HepG2 (cell line): Measurements from ENCODE around the gene PYGO2. TPM values are rescaled to one million over a fixed set of nuclear protein-coding genes. Genes with fewer than 3 reads are reported as not detected.

ENCODE experiments used
- ADNP ChIP-seq: sonication (generic); formaldehyde crosslinking; IDR thresholded peaks from 2 replicates; pipeline ENCODE4 v1.4.0; 2020; ENCODE audit warnings: missing genetic modification reagents
- ATRX ChIP-seq: sonication (generic); formaldehyde crosslinking; IDR thresholded peaks from 2 replicates; pipeline ENCODE4 v1.4.0; 2020; ENCODE audit warnings: missing genetic modification reagents, borderline replicate concordance
- BCL6 ChIP-seq: IDR thresholded peaks from 2 replicates; pipeline ENCODE4 v1.6.1; 2016; ENCODE audit warnings: missing genetic modification reagents, missing compliant biosample characterization
- CBX1 ChIP-seq: IDR thresholded peaks from one replicate; pipeline ENCODE4 v1.6.1; 2016; ENCODE audit warnings: antibody characterized with exemption, low read depth
- DPF2 ChIP-seq: sonication (generic); formaldehyde crosslinking; IDR thresholded peaks from 2 replicates; pipeline ENCODE4 v1.4.0; 2020; ENCODE audit warnings: mild to moderate bottlenecking, low read depth, missing genetic modification reagents, borderline replicate concordance
- KDM5B ChIP-seq: sonication (generic); formaldehyde crosslinking; IDR thresholded peaks from 2 replicates; pipeline ENCODE4 v1.4.0; 2020; ENCODE audit warnings: missing genetic modification reagents, mild to moderate bottlenecking, borderline replicate concordance
- NFYC ChIP-seq: IDR thresholded peaks from 2 replicates; pipeline ENCODE4 v1.6.1; 2016; ENCODE audit warnings: missing genetic modification reagents, missing compliant biosample characterization
- RBM22 ChIP-seq: fragments of 200-400 bp; formaldehyde crosslinking; optimal IDR thresholded peaks from 2 replicates; pipeline ENCODE3; 2017; ENCODE audit warnings: mild to moderate bottlenecking, low read length, moderate library complexity
- RXRA ChIP-seq: sonication (generic); formaldehyde crosslinking; IDR thresholded peaks from 2 replicates; pipeline ENCODE4 v1.5.1; 2020; ENCODE audit warnings: missing genetic modification reagents
- SYNCRIP ChIP-seq: fragments of 200-400 bp; formaldehyde crosslinking; IDR thresholded peaks from 2 replicates; pipeline ENCODE4 v1.6.1; 2018; ENCODE audit warnings: mild to moderate bottlenecking, low read depth, low read length; ENCODE audit not compliant: insufficient read depth
- ZNF253 ChIP-seq: sonication (generic); formaldehyde crosslinking; IDR thresholded peaks from 2 replicates; pipeline ENCODE4 v1.8.0; 2022; ENCODE audit warnings: mild to moderate bottlenecking, missing genetic modification reagents, borderline replicate concordance
- polyA plus RNA-seq, 8 experiments: library from polyadenylated mRNA; depleted of rRNA in 3 of 8; stranded (reverse) in 7 of 8; unstranded in 1 of 8; fragments of >200 nt; fragmentation: Illumina TruSeq in 4 of 8; extraction: Trizol in 4 of 8; gene quantifications; 2 replicates each; pipeline versions ENCODE4 v1.2.1 to v1.2.3, GENCODE V29; 2011 to 2016; ENCODE audit warnings: low read depth in 4 of 8, missing spikeins in 1 of 8, mixed read lengths in 1 of 8; ENCODE audit not compliant: insufficient read depth in 1 of 8
- total RNA-seq, 5 experiments: library from RNA; depleted of rRNA; stranded (reverse); fragments of >200 nt; fragmentation: Illumina TruSeq; extraction: Trizol; gene quantifications; 2 replicates each; pipeline ENCODE4 v1.2.3, GENCODE V29; 2016; ENCODE audit warnings: low read depth in 1 of 5
- TF ChIP-seq, protein P1 (sequence below): IDR thresholded peaks from 2 replicates; pipeline ENCODE4 v1.6.1; 2016
- TF ChIP-seq, protein P2 (sequence below): sonication (generic); formaldehyde crosslinking; IDR thresholded peaks from 2 replicates; pipeline ENCODE4 v1.4.0; 2020; ENCODE audit warnings: low read depth, mild to moderate bottlenecking, missing genetic modification reagents
- TF ChIP-seq, protein P3 (sequence below): sonication (generic); formaldehyde crosslinking; IDR thresholded peaks from 2 replicates; pipeline ENCODE4 v1.4.0; 2020; ENCODE audit warnings: missing genetic modification reagents
- TF ChIP-seq, protein P4 (sequence below): sonication (generic); formaldehyde crosslinking; IDR thresholded peaks from 2 replicates; pipeline ENCODE4 v1.5.1; 2020; ENCODE audit warnings: mild to moderate bottlenecking, missing genetic modification reagents, borderline replicate concordance
- TF ChIP-seq, protein P5 (sequence below): sonication (generic); formaldehyde crosslinking; IDR thresholded peaks from 2 replicates; pipeline ENCODE4 v1.5.1; 2020; ENCODE audit warnings: mild to moderate bottlenecking, missing genetic modification reagents, moderate library complexity

Gene PYGO2
- total and polyA plus RNA-seq, 2 of the 13 experiments (the other 11 are each of a cell fraction or from before 2014, with no cell fraction given): 20.3 to 21.8 TPM

DNA sequence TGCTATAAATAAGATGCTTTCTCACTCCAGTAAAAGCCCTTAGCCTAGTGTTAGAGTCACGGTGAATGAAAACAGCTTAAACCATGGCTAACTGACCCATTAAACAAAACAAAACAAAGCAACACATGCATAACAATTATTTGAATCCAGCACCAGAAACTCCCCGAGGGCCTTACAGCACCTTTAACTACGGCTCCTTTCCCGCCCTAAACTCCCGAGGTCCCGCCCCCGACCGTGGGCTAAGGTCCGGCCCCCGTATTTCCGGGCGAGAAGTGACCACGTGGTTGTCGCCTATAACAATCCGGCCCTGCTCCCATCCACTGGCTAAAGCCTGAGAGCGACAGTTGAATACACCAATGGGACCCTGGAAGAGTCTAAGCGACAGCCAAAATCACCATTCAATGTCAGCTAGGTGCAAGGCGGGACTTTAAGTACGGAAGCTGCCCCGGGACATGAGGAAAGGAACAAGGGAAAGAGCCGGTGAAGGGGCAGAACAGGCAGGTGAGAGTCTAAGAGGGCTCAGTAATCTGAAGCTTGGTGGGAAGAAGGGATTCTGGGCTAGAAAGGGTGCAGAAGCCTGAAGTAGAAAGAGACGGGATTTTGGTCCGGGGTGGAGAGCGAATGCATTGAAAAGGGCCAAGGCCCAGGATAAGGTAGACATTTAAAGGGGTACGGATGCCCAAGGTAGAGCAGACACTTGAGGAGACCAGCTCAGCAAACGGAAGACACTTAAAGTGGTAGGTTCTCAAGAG, 21.5 kb upstream of the PYGO2 start, which contains the start of gene FLAD1 (continued):
- TF ChIP-seq RBM22 (no peak), ATRX (no peak), DPF2 (no peak), KDM5B (CRISPR knock-in tag) (no peak), ADNP (CRISPR knock-in tag) (no peak), RXRA (CRISPR knock-in tag) (no peak), SYNCRIP (no peak), NFYC (peak; percentile 100), BCL6 (no peak), CBX1 (no peak), ZNF253 (CRISPR knock-in tag) (no peak)
- TF ChIP-seq, protein P1, sequence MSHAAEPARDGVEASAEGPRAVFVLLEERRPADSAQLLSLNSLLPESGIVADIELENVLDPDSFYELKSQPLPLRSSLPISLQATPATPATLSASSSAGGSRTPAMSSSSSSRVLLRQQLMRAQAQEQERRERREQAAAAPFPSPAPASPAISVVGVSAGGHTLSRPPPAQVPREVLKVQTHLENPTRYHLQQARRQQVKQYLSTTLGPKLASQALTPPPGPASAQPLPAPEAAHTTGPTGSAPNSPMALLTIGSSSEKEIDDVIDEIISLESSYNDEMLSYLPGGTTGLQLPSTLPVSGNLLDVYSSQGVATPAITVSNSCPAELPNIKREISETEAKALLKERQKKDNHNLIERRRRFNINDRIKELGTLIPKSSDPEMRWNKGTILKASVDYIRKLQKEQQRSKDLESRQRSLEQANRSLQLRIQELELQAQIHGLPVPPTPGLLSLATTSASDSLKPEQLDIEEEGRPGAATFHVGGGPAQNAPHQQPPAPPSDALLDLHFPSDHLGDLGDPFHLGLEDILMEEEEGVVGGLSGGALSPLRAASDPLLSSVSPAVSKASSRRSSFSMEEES (CRISPR knock-in tag): peak; percentile 74
- TF ChIP-seq, protein P2, sequence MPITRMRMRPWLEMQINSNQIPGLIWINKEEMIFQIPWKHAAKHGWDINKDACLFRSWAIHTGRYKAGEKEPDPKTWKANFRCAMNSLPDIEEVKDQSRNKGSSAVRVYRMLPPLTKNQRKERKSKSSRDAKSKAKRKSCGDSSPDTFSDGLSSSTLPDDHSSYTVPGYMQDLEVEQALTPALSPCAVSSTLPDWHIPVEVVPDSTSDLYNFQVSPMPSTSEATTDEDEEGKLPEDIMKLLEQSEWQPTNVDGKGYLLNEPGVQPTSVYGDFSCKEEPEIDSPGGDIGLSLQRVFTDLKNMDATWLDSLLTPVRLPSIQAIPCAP (CRISPR knock-in tag): no peak
- TF ChIP-seq, protein P3, sequence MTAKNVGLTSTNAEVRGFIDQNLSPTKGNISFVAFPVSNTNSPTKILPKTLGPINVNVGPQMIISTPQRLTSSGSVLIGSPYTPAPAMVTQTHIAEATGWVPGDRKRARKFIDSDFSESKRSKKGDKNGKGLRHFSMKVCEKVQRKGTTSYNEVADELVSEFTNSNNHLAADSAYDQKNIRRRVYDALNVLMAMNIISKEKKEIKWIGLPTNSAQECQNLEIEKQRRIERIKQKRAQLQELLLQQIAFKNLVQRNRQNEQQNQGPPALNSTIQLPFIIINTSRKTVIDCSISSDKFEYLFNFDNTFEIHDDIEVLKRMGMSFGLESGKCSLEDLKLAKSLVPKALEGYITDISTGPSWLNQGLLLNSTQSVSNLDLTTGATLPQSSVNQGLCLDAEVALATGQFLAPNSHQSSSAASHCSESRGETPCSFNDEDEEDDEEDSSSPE (CRISPR knock-in tag): peak; percentile 98
- TF ChIP-seq, protein P4, sequence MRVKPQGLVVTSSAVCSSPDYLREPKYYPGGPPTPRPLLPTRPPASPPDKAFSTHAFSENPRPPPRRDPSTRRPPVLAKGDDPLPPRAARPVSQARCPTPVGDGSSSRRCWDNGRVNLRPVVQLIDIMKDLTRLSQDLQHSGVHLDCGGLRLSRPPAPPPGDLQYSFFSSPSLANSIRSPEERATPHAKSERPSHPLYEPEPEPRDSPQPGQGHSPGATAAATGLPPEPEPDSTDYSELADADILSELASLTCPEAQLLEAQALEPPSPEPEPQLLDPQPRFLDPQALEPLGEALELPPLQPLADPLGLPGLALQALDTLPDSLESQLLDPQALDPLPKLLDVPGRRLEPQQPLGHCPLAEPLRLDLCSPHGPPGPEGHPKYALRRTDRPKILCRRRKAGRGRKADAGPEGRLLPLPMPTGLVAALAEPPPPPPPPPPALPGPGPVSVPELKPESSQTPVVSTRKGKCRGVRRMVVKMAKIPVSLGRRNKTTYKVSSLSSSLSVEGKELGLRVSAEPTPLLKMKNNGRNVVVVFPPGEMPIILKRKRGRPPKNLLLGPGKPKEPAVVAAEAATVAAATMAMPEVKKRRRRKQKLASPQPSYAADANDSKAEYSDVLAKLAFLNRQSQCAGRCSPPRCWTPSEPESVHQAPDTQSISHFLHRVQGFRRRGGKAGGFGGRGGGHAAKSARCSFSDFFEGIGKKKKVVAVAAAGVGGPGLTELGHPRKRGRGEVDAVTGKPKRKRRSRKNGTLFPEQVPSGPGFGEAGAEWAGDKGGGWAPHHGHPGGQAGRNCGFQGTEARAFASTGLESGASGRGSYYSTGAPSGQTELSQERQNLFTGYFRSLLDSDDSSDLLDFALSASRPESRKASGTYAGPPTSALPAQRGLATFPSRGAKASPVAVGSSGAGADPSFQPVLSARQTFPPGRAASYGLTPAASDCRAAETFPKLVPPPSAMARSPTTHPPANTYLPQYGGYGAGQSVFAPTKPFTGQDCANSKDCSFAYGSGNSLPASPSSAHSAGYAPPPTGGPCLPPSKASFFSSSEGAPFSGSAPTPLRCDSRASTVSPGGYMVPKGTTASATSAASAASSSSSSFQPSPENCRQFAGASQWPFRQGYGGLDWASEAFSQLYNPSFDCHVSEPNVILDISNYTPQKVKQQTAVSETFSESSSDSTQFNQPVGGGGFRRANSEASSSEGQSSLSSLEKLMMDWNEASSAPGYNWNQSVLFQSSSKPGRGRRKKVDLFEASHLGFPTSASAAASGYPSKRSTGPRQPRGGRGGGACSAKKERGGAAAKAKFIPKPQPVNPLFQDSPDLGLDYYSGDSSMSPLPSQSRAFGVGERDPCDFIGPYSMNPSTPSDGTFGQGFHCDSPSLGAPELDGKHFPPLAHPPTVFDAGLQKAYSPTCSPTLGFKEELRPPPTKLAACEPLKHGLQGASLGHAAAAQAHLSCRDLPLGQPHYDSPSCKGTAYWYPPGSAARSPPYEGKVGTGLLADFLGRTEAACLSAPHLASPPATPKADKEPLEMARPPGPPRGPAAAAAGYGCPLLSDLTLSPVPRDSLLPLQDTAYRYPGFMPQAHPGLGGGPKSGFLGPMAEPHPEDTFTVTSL: no peak
- TF ChIP-seq, protein P5, sequence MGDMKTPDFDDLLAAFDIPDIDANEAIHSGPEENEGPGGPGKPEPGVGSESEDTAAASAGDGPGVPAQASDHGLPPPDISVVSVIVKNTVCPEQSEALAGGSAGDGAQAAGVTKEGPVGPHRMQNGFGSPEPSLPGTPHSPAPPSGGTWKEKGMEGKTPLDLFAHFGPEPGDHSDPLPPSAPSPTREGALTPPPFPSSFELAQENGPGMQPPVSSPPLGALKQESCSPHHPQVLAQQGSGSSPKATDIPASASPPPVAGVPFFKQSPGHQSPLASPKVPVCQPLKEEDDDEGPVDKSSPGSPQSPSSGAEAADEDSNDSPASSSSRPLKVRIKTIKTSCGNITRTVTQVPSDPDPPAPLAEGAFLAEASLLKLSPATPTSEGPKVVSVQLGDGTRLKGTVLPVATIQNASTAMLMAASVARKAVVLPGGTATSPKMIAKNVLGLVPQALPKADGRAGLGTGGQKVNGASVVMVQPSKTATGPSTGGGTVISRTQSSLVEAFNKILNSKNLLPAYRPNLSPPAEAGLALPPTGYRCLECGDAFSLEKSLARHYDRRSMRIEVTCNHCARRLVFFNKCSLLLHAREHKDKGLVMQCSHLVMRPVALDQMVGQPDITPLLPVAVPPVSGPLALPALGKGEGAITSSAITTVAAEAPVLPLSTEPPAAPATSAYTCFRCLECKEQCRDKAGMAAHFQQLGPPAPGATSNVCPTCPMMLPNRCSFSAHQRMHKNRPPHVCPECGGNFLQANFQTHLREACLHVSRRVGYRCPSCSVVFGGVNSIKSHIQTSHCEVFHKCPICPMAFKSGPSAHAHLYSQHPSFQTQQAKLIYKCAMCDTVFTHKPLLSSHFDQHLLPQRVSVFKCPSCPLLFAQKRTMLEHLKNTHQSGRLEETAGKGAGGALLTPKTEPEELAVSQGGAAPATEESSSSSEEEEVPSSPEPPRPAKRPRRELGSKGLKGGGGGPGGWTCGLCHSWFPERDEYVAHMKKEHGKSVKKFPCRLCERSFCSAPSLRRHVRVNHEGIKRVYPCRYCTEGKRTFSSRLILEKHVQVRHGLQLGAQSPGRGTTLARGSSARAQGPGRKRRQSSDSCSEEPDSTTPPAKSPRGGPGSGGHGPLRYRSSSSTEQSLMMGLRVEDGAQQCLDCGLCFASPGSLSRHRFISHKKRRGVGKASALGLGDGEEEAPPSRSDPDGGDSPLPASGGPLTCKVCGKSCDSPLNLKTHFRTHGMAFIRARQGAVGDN: peak; percentile 76
